SK-N-SH (cell line): Measurements from ENCODE around the gene IFIT1. TPM values are rescaled to one million over a fixed set of nuclear protein-coding genes. Genes with fewer than 3 reads are reported as not detected.

ENCODE experiments used
- CTCF ChIA-PET: fragments of 300-600, 350-600 bp; formaldehyde crosslinking; extraction: SDS; loops from one replicate; lab custom pipeline; 2021; lab: Yijun Ruan, JAX
- POLR2A ChIA-PET: fragments of 350-600 bp; sonication (Branson Sonifier 250); formaldehyde crosslinking; extraction: SDS; loops from one replicate; lab custom pipeline; 2020; ENCODE audit warnings: antibody characterized with exemption, inconsistent platforms; lab: Yijun Ruan, JAX
- DNase-seq: peaks from one replicate; pipeline ENCODE4 v3.0.0; 2012
- H2AFZ ChIP-seq: fragments of 200-600 bp; sonication (generic); 2 replicates; pipeline ENCODE4 v1.8.1; 2016; ENCODE audit warnings: antibody characterized with exemption, mild to moderate bottlenecking, low read depth
- H3F3A ChIP-seq: fragments of 200-600 bp; sonication (generic); replicated peaks from 2 replicates; pipeline ENCODE3; 2016; ENCODE audit warnings: antibody characterized with exemption, mild to moderate bottlenecking; ENCODE audit not compliant: insufficient read depth
- H3K27ac ChIP-seq, 2 experiments: fragments of 200-500 bp in 1 of 2; fragments of 200-600 bp in 1 of 2; sonication (Bioruptor generic) in 1 of 2; sonication (generic), shearing (Covaris generic) in 1 of 2; 2 replicates each; pipeline versions ENCODE4 v1.5.1 to v1.6.1; 2014 to 2016; ENCODE audit warnings: low read depth in 2 of 2, inconsistent platforms in 1 of 2, low read length in 1 of 2, mild to moderate bottlenecking in 1 of 2, mixed read lengths in 1 of 2
- H3K27me3 ChIP-seq: fragments of 200-600 bp; sonication (generic), shearing (Covaris generic); 2 replicates; pipeline ENCODE4 v1.6.1; 2016; ENCODE audit warnings: mixed run types; ENCODE audit not compliant: insufficient read depth
- H3K36me3 ChIP-seq, 2 experiments: fragments of 200-500 bp in 1 of 2; fragments of 200-600 bp in 1 of 2; sonication (Bioruptor generic) in 1 of 2; sonication (generic) in 1 of 2; replicated peaks in 1 of 2; 2 replicates each; pipeline versions ENCODE3 to v1.5.1; 2014 to 2016; ENCODE audit warnings: low read length in 1 of 2, mild to moderate bottlenecking in 1 of 2; ENCODE audit not compliant: insufficient read depth in 2 of 2, control insufficient read depth in 1 of 2
- H3K4me1 ChIP-seq, 2 experiments: fragments of 200-500 bp in 1 of 2; fragments of 200-600 bp in 1 of 2; sonication (Bioruptor generic) in 1 of 2; sonication (generic), shearing (Covaris generic) in 1 of 2; 2 replicates each; pipeline versions ENCODE4 v1.5.1 to v1.6.1; 2014 to 2016; ENCODE audit warnings: low read depth in 1 of 2, low read length in 1 of 2, mixed run types in 1 of 2; ENCODE audit not compliant: insufficient read depth in 2 of 2, control insufficient read depth in 1 of 2
- H3K4me2 ChIP-seq: fragments of 200-600 bp; sonication (generic), shearing (Covaris generic); 2 replicates; pipeline ENCODE4 v1.6.1; 2017; ENCODE audit warnings: mixed run types
- H3K4me3 ChIP-seq, 2 experiments: fragments of 200-500 bp in 1 of 2; fragments of 200-600 bp in 1 of 2; sonication (Bioruptor generic) in 1 of 2; sonication (generic), shearing (Covaris generic) in 1 of 2; 2 replicates each; pipeline versions ENCODE4 v1.5.1 to v1.8.1; 2014 to 2016; ENCODE audit warnings: low read depth in 2 of 2, inconsistent platforms in 1 of 2, low read length in 1 of 2, mild to moderate bottlenecking in 1 of 2, mixed read lengths in 1 of 2, moderate library complexity in 1 of 2
- H3K79me2 ChIP-seq: fragments of 200-600 bp; sonication (generic); 2 replicates; pipeline ENCODE4 v1.8.1; 2017; ENCODE audit warnings: mild to moderate bottlenecking; ENCODE audit not compliant: insufficient read depth
- H3K9ac ChIP-seq: fragments of 200-600 bp; sonication (generic); 2 replicates; pipeline ENCODE4 v1.6.1; 2017; ENCODE audit warnings: mixed run types
- H3K9me2 ChIP-seq: fragments of 200-600 bp; sonication (generic); 2 replicates; pipeline ENCODE4 v1.6.1; 2017; ENCODE audit warnings: mixed run types
- H3K9me3 ChIP-seq: fragments of 200-600 bp; sonication (generic); 2 replicates; pipeline ENCODE4 v1.6.1; 2017; ENCODE audit warnings: mixed run types, mild to moderate bottlenecking, moderate library complexity
- H4K20me1 ChIP-seq: fragments of 200-600 bp; sonication (generic); 2 replicates; pipeline ENCODE4 v1.6.1; 2017; ENCODE audit warnings: mild to moderate bottlenecking, mixed run types; ENCODE audit not compliant: insufficient read depth
- EZH2phosphoT487 ChIP-seq: fragments of 200-600 bp; sonication (generic); IDR thresholded peaks from 2 replicates; pipeline ENCODE4 v1.6.1; 2017; ENCODE audit warnings: low read depth, mixed run types, mild to moderate bottlenecking, antibody characterized with exemption, moderate library complexity, borderline replicate concordance
- GATA2 ChIP-seq: sonication (generic); formaldehyde crosslinking; IDR thresholded peaks from 2 replicates; pipeline ENCODE4 v1.5.0; 2020; ENCODE audit warnings: mild to moderate bottlenecking, missing genetic modification reagents
- JUND ChIP-seq: IDR thresholded peaks from 2 replicates; pipeline ENCODE4 v1.4.0; 2012
- MXI1 ChIP-seq: IDR thresholded peaks from 2 replicates; pipeline ENCODE4 v1.6.1; 2012; ENCODE audit warnings: mild to moderate bottlenecking, low read depth, low read length, improper control_type of control experiment
- NRF1 ChIP-seq: IDR thresholded peaks from 2 replicates; pipeline ENCODE4 v1.6.1; 2012; ENCODE audit warnings: low read depth, mild to moderate bottlenecking, low read length
- RAD21 ChIP-seq: IDR thresholded peaks from 2 replicates; pipeline ENCODE4 v1.6.1; 2012; ENCODE audit warnings: mild to moderate bottlenecking, low read length
- RXRA ChIP-seq: IDR thresholded peaks from 2 replicates; pipeline ENCODE4 v1.4.0; 2012; ENCODE audit warnings: low read depth, mild to moderate bottlenecking, borderline replicate concordance
- polyA plus RNA-seq, 3 experiments: library from polyadenylated mRNA; depleted of rRNA; stranded (reverse); fragments of >200 nt; gene quantifications; 2 replicates each; pipeline ENCODE4 v1.2.3, GENCODE V29; 2012
- TF ChIP-seq, protein P1 (sequence below): IDR thresholded peaks from 2 replicates; pipeline ENCODE4 v1.6.1; 2012; ENCODE audit warnings: mild to moderate bottlenecking, low read depth, low read length, moderate library complexity
- TF ChIP-seq, protein P2 (sequence below): fragments of 200-600 bp; sonication (generic); IDR thresholded peaks from 2 replicates; pipeline ENCODE4 v1.6.1; 2017; ENCODE audit warnings: antibody characterized with exemption, mild to moderate bottlenecking, moderate library complexity

IFIT1 gene
- polyA plus RNA-seq, 1 of the 3 experiments (the other 2 are of a cell fraction): 4.4 TPM

DNA sequence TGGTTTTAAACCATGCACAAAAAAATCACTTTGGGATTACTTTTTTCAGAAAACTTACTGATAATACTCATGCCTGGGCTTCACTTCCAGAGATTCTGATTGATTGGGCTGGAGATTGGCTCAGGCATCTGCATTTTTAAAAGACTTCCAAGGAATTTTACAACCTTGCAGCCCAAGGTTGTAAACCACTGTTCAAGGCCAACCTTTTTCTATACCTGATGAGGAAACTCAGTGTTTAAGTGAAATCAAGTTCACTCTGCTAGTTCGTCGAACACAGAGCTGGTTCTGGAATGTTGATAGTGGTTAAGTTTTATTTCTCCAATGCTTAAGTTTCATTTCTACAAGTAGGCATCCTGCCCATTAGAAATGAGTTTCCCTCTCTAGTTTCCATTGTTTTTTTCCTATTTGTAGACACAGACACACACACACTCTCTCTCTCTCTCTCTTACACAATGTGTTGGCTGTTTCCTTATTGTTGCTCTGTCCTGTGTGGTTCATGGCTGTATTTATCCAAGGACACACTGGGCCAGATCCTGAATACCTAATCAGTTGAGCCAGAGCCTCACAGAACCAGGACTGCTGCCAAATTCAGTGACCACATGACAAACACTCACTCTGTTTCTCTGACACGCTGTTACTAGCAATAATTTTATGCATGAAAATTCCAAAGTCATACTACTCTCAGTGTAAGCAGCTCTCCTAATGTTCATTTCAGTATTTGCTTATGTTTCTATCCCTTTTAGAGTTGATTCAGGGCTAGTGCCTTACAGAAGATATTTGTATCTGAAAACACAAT, 18.3 kb upstream of the IFIT1 start (continued):
- peak; percentile 43; the same call in 1 of the 2 replicates for TF ChIP-seq MXI1
- no peak for TF ChIP-seq RAD21
- TF ChIP-seq, protein P1, sequence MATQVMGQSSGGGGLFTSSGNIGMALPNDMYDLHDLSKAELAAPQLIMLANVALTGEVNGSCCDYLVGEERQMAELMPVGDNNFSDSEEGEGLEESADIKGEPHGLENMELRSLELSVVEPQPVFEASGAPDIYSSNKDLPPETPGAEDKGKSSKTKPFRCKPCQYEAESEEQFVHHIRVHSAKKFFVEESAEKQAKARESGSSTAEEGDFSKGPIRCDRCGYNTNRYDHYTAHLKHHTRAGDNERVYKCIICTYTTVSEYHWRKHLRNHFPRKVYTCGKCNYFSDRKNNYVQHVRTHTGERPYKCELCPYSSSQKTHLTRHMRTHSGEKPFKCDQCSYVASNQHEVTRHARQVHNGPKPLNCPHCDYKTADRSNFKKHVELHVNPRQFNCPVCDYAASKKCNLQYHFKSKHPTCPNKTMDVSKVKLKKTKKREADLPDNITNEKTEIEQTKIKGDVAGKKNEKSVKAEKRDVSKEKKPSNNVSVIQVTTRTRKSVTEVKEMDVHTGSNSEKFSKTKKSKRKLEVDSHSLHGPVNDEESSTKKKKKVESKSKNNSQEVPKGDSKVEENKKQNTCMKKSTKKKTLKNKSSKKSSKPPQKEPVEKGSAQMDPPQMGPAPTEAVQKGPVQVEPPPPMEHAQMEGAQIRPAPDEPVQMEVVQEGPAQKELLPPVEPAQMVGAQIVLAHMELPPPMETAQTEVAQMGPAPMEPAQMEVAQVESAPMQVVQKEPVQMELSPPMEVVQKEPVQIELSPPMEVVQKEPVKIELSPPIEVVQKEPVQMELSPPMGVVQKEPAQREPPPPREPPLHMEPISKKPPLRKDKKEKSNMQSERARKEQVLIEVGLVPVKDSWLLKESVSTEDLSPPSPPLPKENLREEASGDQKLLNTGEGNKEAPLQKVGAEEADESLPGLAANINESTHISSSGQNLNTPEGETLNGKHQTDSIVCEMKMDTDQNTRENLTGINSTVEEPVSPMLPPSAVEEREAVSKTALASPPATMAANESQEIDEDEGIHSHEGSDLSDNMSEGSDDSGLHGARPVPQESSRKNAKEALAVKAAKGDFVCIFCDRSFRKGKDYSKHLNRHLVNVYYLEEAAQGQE: no peak
- TF ChIP-seq JUND: no peak
- no peak for TF ChIP-seq EZH2phosphoT487
- TF ChIP-seq, protein P2, sequence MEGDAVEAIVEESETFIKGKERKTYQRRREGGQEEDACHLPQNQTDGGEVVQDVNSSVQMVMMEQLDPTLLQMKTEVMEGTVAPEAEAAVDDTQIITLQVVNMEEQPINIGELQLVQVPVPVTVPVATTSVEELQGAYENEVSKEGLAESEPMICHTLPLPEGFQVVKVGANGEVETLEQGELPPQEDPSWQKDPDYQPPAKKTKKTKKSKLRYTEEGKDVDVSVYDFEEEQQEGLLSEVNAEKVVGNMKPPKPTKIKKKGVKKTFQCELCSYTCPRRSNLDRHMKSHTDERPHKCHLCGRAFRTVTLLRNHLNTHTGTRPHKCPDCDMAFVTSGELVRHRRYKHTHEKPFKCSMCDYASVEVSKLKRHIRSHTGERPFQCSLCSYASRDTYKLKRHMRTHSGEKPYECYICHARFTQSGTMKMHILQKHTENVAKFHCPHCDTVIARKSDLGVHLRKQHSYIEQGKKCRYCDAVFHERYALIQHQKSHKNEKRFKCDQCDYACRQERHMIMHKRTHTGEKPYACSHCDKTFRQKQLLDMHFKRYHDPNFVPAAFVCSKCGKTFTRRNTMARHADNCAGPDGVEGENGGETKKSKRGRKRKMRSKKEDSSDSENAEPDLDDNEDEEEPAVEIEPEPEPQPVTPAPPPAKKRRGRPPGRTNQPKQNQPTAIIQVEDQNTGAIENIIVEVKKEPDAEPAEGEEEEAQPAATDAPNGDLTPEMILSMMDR: no peak
- TF ChIP-seq RXRA: no peak
- no peak for TF ChIP-seq NRF1

DNA sequence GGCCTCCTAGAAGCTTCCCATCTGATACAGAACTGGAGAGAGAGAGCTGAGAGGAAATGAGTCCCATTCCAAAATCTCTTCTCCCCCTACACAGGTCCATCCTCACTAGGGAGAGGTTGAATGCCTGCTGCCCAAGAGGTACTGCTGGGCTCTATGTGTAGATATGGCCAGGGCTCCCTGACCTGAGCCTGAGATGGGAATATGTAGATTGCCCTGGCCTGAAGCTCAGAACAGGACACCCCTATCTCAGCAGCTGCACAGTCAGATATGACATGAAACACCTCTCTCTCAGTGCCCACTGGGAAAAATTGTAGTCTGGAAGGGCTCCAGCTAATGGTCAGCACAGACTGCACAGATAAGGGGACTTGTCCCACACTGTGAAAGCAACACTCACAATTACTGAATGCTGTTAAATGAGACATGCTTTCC, 17.7 kb upstream of the IFIT1 start:
- Histone ChIP-seq H3K9ac (no peak overlapping the region), H3K9me2 (no peaks in the 10 kb centered on the region), H3K4me1 (peaks cover 10 to 20% of the 10 kb centered on the region in 2 experiments), H3K9me3 (no peaks in the 10 kb centered on the region), H2AFZ (no peak overlapping the region), H4K20me1 (no peaks in the 10 kb centered on the region), H3K4me3 (no peak overlapping the region), H3K36me3 (no peaks in the 10 kb centered on the region), H3K4me2 (peak overlapping the region; percentile 36; the same call in 1 of the 2 replicates), H3K27me3 (no peaks in the 10 kb centered on the region), H3F3A (peaks cover 4% of the 10 kb centered on the region), H3K27ac (peak overlapping the region; percentile 57 to 92), H3K79me2 (no peaks in the 10 kb centered on the region)
- TF ChIP-seq, protein P1: no peak
- TF ChIP-seq GATA2 (CRISPR knock-in tag): peak; percentile 74
- ChIA-PET POLR2A (interaction anchor here (0.9 kb wide), 1 partner anchor 91 kb away, joined by 3 read pairs; no protein-coding TSS in a partner anchor), CTCF (interaction anchor here (0.7 to 3.3 kb wide), 2 partner anchors 9 to 14 kb away, joined by 3 to 15 read pairs; no protein-coding TSS in a partner anchor)
- DNase-seq: peak; percentile 40
